NCI-H1048 (cell line): ENCODE measurements around the gene SYTL3.
A peak's percentile ranks its signal among the peaks of the same experiment; 100 is the strongest.
"Not testable (repeated sequence)": the region's sequence is repeated elsewhere in the genome, so short reads cannot be mapped to it uniquely, and the experiment has no call there.

ENCODE experiments used
- DNase-seq: peaks from one replicate; lab custom pipeline; 2025; lab: John Stamatoyannopoulos, UW

SYTL3 gene, protein sequence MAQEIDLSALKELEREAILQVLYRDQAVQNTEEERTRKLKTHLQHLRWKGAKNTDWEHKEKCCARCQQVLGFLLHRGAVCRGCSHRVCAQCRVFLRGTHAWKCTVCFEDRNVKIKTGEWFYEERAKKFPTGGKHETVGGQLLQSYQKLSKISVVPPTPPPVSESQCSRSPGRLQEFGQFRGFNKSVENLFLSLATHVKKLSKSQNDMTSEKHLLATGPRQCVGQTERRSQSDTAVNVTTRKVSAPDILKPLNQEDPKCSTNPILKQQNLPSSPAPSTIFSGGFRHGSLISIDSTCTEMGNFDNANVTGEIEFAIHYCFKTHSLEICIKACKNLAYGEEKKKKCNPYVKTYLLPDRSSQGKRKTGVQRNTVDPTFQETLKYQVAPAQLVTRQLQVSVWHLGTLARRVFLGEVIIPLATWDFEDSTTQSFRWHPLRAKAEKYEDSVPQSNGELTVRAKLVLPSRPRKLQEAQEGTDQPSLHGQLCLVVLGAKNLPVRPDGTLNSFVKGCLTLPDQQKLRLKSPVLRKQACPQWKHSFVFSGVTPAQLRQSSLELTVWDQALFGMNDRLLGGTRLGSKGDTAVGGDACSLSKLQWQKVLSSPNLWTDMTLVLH

DNA sequence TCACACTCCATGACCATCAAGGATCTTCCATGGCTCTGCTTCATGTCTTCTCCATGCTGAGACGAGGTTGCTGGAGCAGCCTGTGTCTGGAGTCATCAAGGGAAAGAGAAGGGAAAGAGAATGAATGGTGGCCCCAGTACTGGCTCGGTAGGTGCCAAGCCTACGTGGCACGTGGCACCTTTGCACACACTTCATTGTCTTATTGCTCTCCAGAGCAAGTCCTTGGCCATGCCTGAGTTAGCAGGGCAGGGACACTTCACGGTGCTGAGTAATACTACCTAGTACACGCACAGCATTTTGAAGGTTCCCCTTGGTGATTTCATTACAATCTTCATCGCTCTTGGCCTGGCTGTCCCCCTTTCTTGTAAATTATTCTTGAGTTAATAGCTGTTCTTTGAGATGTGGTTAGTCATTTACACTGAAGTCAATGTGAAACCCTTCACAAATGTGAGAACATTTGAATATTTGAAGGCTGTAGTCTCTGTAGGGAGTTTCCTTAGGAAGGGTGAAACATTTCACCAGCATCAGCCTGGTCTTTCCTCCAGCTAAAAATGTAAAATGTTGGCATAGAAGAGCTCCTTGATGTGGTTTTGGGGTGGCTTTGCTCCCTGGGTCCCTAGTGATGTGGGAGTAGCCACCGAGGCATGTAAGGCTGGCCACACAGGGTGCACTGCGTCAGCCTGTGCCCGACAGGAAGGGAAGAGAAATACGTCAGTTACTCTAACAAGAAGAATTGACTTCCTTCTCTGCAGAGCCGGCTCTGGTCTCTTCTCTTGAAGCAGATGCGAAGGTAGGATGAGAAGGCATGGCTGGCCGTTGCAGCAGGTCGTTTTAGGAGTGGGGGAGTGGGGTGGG is at the start of gene SYTL3:
Gene SYTL3, plus strand, starts transcription at position 766 of the 855 bp plus-strand sequence. CDS start 13,215 bp downstream, outside the sequence.
- no peak for DNase-seq

DNA sequence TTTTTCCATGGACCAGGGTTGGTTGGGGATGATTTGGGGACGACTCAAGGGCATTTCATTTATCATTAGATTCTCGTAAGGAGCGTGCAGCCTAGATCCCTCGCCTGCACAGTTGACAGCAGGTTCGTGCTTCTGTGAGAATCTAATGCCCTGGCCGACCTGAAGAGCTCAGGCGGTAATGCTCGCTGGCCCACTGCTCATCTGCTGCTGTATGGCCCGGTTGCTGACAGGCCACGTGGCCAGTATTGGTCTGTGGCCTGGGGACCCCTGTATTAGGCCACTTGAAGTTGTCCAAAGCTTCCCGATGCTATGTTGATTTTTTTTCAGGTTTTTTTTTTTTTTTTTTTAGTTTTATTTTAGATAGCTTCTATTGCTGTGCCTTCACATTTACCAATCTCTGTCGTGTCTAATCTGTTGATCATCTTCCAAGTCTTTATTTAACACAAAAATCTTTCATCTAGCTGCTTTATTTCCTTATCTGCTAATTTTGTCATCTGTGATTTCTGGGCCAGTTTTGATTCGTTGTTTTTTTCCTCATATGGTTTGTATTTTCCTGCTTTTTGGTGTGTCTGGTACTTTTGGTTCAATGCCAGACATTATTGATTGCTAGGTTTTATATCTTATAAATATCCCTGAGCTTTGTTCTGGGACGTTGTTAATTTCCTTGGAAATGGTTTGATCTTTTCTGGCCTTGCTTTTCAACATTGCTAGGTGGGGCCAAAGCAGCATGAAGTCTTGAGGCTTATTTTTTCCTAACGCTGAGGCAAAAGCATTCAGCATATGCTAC is 46.4 kb upstream of the SYTL3 start:
- no peak for DNase-seq

DNA sequence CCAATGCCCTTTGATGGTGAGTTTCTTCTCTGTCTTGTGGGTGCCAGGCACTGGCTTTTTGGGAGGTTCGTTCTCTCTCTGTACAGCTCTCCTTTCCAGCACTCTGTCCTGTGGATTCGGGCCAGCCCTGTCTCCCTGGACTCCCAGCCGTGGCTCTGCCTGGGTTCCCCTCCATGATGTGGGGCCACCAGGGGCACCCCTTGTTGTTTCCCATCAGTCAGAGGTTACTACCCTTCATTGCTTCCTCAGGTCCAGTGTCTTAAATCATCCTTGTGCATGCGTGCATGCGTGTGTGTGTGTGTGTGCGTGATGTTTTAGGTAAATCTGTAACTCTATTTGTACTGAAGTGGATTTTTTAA is 45.8 kb upstream of the SYTL3 start:
- DNase-seq: no peak

DNA sequence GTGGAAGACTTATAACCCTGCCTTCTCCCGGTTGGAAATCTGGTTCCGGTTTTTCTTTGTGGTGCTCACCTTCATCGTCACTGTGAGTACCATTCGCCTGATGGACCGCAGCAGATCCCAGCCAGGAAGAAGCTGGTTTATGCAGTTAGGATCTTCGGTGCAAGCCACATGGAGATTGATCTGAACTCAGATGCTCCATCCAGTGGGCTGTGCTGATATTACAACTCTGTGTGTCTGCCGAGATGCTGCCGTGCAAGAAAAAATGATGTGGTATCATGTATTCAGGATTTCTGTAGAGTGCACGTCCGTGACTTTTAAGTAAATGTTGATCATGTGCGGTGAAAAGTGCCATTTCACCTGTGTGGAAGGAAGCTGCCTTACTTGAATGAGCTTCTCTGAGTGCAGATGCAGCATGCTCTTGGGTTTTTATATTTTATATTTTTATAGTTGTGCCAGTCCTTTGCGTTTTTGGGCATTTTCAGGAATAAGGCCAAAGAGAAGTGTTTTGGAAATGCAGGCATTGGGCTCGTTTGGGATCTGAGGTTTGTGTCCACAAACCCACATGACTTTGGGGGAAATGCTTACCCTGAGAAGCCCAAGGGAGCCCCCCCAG is 44.5 kb upstream of the SYTL3 start:
- peak; percentile 27 for DNase-seq

DNA sequence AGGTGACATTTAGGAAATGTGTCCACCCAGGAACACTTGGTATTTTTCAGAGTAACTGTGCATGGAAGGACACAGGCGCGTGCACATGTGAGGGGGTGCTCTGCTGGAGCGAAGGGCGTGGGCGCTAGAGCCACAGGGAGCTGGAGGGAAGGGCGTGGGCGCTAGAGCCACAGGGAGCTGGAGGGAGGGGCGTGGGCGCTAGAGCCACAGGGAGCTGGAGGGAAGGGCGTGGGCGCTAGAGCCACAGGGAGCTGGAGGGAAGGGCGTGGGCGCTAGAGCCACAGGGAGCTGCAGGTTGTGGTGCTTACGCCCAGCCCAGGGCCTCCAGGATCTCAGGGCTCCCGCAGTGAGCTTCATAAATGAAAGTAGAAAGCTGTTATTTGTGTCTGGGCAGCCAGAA is 43.8 kb upstream of the SYTL3 start:
- DNase-seq: not testable (repeated sequence)

DNA sequence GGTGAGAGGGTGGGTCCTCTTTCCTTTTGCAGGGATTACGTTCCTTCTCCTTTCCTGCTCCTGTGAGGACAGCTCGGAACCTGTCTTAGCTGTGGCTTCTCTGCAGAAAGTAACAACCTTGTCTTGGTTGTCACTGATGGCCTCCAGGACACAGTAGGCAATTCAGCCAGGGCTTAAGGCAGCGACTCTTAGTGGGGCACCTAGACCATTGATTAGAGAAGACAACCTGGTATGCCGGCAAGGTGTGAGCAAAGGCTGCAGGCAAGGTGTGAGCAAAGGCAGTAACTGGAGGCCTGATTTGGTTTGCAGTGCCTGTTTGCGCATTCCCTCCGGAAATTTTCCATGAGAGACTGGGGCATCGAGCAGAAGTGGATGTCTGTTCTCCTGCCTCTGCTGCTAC is 42.9 kb upstream of the SYTL3 start:
- DNase-seq: no peak

DNA sequence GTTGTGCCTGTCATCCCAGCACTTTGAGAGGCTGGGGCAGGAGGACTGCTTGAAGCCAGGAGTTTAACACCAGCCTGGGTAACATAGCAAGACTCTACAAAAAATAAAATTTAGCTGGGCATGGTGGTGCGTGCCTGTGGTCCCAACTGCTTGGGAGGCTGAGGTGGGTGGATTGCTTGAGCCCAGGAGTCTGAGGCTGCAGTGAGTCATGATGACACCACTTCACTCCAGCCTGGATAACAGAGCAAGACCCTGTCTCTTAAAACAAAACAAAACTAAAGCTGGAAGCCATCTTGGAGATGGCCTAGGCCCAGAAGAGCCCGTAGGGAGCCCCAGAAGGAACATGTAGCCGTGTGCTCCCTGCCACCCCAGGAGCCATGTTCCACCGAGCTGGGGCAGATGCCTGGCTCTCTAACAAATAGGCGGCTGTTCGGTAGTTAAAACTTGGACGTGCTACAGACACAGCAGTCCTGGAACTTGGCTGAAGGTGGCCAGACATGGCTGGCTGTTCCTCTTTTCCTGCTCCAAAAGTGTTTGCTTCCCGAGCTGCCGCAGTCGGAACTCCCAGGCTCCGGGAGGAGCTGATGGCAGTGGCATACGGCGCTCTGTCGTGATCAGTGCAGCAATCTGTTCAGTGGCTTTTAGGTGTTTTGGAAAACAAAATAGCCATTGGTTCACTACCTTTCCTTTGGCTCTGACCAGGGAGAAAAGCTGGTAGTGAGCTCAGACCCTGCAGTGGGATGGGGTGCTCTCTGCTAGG is 42.3 kb upstream of the SYTL3 start:
- DNase-seq: no peak

DNA sequence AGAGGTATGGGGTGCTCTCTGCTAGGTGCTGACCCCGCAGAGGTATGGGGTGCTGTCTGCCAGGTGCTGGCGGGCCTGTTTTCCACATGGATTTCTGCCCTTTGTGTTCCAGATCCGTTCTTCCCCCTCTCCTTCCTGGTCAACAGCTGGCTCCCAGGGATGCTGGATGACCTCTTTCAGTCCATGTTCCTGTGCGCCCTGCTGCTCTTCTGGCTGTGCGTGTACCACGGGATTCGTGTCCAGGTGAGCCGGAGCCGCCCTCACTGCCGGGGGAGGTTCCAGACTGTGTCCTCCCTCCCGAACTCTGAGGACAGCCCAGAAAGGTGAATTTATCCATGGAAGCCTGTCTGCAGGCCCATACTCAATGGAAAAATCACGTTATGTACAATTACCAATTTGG is 41.6 kb upstream of the SYTL3 start:
- DNase-seq: no peak

DNA sequence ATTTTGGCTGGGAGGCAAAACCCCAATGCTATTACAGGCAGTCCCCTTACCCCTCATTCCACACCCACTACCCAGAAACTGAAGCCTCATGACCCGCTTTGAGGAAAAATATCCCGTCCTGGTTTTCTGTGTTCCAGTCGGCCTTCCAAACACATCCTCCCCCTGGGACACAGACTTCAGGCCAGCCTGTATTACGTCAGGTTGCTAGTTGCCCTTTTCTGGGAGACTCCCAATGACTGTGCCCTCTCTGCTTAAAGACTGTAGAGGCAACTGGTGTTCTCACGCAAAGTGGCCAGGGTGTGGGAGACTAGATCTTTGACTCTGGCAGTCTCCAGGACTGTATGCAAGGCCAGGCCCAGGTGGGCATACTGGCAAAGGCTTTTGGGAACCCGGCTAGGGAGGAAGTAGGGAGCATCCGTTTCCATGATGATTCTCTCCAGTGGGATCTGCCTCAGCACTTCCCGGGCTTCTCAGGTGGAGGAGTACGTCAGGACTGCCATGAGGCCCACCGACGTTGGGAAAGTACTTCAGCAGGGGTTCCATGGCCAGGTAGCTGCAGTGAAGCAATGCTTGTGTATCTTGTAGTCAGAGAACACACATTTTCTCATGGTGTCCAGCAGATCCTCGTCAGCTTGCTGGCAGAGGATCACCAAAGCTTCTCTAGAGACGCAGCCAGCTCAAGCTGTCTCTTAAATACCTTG is 40.2 kb upstream of the SYTL3 start:
- no peak for DNase-seq

DNA sequence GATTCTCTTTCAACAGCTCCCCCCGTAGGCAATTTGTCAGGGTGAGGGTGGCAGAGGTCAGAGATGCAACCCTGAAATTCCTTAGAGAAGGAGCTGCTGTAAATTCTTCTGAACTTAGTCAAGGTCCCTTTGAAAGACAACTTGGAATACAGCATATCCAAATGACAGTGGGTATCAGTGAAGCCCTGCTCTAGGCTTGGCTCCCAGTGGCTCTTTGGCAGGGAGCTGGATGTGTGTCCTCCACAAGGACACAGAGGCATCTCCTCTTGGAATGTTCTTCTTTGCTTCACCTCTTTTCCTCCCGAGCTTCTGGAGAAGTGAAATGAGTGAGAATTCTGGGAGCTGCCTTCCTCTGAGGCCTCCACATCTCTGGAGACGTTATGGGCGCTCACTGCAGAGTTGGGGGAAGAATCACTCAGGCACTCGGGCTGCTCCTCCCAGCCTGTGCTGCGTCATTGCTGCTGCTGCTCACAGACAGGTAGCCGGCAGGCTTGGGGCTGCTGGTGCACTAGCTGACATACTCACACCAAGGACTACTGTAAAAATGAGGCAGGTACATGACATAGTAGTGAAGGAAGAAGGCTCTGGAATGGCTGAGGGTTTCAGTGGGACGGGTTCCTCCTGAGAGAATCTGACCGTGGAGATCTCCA is 39.4 kb upstream of the SYTL3 start:
- no peak for DNase-seq

DNA sequence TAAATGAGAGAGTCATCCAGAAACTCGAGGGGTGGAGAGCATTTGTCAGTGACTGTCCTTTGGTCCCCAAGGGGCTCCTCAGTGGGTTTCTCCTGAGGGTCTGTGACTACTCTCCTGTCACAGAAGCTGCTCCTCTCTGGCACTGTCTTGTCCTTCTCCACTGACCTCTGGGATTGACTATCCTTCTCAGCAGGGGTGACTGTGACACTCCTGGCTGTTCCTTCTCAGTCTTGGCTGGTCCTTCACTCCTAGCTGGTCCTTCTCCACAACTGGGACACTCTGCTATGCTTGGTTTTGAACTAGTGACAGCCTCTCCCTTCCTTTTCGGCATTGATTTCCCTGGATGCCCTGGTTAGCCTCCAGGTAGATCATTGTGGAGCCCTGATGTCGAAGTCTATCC is 38.8 kb upstream of the SYTL3 start:
- no peak for DNase-seq

DNA sequence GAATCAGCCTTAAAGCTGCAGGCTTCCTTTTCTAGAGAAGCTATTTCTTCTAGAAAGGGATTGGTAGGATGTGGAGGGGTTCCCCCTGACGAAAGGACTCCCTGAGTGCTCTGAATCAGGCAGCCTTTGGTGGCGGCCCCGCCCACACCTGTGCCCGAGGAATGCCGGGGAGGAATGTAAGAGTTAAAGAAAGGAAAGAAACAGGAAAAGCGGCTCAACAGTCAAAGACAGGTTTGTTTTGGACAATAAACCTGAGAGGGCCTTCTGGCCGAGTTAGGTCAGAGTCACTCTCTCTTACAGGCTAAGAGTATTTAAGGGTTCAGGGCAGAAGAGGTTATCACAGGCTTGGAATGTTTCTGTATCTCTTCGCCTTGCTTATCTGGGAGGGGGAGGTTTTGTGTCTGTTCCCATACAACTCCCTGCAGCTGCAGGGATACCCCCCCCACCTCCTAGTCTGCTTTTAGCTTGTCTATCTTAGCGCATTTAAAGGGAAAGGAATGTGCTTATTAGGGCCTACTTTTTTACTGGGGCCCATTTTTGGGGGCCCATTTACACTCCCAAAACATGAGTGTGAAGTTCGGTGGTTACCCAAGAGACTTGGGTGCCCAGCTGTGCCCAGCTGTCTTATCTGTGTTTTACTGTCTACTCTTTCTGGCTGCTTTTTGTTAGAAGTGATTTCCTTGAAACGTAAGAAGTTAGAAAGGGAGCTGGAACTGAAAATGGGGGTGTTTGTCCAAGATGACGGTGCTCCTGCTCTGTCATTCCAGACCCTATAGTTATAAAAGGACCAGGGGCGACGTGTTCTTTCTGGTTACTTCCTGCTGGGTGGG is 38.1 kb upstream of the SYTL3 start:
- no peak for DNase-seq

DNA sequence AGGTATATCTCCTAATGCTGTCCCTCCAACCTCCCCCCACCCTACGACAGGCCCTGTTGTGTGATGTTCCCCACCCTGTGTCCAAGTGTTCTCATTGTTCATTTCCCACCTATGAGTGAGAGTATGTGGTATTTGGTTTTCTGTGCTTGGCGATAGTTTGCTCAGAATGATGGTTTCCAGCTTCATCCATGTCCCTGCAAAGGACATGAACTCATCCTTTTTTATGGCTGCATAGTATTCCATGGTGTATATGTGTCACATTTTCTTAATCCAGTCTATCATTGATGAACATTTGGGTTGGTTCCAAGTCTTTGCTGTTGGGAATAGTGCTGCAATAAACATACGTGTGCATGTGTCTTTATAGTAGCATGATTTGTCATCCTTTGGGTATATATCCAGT is 35.2 kb upstream of the SYTL3 start:
- DNase-seq: not testable (repeated sequence)

DNA sequence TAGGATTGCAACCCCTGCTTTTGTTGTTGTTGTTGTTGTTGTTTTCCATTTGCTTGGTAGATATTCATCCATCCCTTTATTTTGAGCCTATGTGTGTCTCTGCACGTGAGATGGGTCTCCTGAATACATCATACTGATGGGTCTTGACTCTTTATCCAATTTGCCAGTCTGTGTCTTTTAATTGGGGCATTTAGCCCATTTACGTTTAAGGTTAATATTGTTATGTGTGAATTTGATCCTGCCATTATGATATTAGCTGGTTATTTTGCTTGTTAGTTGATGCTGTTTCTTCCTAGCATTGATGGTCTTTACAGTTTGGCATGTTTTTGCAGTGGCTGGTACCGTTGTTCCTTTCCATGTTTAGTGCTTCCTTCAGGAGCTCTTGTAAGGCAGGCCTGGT is 31.6 kb upstream of the SYTL3 start:
- DNase-seq: not testable (repeated sequence)

DNA sequence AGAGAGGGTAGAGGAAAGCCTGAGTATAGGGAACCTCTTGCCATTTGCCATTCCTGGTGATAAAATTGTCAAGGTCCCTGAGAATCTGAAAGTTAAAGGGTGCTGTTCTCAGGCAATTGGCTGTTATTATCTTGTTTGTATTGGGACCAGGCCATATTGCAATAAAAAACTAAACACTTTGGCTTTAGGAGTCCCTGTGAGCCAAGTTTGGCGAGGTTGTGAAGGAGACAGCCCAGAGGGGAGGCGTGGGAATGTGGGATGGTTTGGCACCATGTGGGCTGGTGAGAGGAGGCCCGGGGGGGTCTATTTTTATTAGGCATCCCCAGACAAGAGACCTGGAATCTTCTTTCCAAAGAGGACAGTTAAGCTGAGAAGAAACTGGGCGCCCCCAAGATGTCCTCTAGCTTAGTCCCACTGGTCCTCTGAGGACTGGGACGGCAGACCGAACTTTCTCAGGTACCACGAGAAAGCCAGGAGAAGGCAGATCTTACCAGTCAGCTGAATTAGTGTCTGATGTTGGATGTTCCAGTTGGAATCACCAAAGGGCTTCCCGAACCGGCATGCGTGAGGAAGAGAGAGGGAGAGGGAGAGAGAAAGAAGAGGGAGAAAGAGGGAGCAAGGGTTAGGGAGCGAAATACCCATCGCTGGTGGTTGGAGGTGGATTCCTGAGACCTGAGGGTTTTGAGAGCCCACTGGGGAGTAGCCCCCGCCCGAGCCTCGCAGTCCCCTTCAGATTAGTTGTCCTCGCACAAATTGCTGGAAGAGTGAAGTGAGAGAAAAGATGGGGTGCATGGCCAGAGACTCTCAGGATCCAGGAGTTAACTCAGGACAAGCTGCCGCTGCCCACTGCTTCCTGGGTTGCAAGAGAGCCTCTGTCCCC is 29.7 kb upstream of the SYTL3 start:
- no peak for DNase-seq

DNA sequence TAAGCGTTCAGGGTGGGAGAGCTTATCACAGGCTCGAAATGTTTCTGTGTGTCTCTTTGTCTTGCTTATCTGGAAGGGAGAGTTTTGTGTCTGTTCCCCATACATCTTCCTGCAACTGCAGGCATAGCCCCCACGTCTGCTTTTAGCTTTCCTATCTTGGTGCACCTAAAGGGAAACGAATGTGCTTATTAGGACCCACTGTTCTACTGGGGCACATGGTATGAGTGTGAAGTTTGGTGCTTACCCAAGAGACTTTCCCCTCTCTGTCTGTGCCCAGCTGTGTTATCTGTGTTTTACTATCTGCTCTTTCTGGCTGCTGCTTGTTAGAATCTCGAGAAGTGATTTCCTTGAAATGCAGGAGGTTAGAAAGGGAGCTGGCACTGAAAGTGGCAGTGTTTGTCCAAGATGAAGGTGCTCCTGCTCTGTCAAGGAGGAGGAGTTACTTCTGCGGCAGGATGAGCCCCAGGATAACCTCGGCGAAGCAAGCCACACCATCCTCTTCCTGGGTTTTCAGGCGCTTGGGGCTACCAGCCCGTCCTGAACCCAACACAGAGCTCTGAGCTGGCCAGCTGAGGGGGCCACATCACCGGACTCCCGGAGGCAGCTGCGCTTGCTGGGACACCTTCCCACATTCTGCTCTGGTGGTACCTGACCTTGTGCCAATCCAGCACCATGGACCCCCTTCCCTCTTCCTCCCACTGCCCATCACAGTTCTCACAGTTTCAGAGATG is 28.7 kb upstream of the SYTL3 start:
- DNase-seq: no peak
